Muscle layer of duodenum (tissue), 2 donors: ENCODE measurements around the gene SQSTM1.

Experiments used
- H3K27ac ChIP-seq: one replicate; pipeline ENCODE4 v1.7.0; 2013; ENCODE audit warnings: mild to moderate bottlenecking, low read length
- H3K27me3 ChIP-seq: one replicate; pipeline ENCODE4 v1.7.0; 2013; ENCODE audit warnings: low read depth, mild to moderate bottlenecking, control low read depth, low read length
- H3K36me3 ChIP-seq, 2 donors: one replicate each; pipeline ENCODE4 v1.7.0; 2013; ENCODE audit warnings: low read length in 2 of 2, control low read depth in 1 of 2, mild to moderate bottlenecking in 1 of 2; ENCODE audit not compliant: insufficient read depth in 2 of 2, control insufficient read depth in 1 of 2
- H3K4me1 ChIP-seq, 2 donors: one replicate each; pipeline ENCODE4 v1.7.0; 2013; ENCODE audit warnings: low read length in 2 of 2, mild to moderate bottlenecking in 2 of 2, control low read depth in 1 of 2, moderate library complexity in 1 of 2; ENCODE audit not compliant: insufficient read depth in 2 of 2, control insufficient read depth in 1 of 2
- H3K4me3 ChIP-seq, 2 donors: one replicate each; pipeline ENCODE4 v1.7.0; 2013; ENCODE audit warnings: low read length in 2 of 2, low read depth in 1 of 2, mild to moderate bottlenecking in 1 of 2
- H3K9me3 ChIP-seq, 2 donors: one replicate each; pipeline ENCODE4 v1.7.0; 2013; ENCODE audit warnings: low read length in 2 of 2, control low read depth in 1 of 2, mild to moderate bottlenecking in 1 of 2; ENCODE audit not compliant: control insufficient read depth in 1 of 2
- donor health status: healthy.

SQSTM1 gene

DNA sequence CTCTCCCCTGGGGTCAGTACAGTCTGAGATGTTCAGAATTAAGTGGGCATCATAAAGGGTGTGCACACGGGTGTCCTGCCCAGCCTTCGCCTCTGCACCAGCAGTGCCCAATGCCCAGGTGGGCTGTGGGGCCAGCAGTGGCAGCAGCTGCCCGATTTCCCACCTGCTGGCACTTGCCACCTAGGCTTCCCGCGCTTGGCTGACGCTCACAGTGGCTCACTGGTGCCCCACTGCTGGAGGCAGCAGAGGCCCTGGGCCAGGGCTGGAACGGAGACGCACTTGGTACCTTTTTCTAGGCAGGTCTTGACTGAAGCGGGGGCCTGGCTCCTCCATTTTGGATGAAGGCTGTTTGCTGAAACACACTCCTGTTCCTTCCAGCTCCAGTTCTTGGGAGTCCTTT lies 20.9 kb downstream of the SQSTM1 start:
- no peak overlapping the region for H3K4me3 ChIP-seq
- H3K36me3 ChIP-seq: peaks cover 24 to 78% of the 10 kb centered on the region in 2 donors
- H3K27me3 ChIP-seq: no peaks in the 10 kb centered on the region
- no peak overlapping the region for H3K27ac ChIP-seq
- H3K9me3 ChIP-seq: peaks cover 0 to 3% of the 10 kb centered on the region in 2 donors
- peaks cover 0 to 1% of the 10 kb centered on the region in 2 donors for H3K4me1 ChIP-seq

DNA sequence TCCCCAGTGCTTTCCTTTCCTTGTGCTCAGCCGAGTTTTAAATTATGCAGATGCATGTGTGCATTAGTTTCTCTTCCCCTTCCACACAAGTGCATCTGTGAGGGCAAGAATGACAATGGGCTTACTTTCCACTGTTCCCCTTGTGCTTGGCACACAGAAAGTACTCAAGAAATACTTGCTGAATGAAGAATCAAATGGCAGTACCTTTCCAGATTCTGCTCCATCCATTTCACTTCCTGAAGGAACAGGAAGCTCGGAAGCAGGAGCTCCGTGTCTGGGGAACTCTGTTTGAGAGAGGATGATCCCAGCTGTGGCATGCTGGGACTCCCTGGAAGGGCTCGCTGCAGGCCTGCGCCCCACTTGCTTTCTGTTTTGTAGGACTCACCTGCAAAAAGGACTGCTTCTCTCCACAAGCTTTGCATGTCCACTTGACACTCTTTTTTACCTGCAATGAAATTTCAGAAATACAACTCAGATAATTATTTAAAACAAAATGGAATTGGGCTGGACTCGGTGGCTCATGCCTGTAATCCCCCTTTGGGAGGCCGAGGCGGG lies 32.4 kb downstream of the SQSTM1 start:
- no peak overlapping the region for H3K27ac ChIP-seq

DNA sequence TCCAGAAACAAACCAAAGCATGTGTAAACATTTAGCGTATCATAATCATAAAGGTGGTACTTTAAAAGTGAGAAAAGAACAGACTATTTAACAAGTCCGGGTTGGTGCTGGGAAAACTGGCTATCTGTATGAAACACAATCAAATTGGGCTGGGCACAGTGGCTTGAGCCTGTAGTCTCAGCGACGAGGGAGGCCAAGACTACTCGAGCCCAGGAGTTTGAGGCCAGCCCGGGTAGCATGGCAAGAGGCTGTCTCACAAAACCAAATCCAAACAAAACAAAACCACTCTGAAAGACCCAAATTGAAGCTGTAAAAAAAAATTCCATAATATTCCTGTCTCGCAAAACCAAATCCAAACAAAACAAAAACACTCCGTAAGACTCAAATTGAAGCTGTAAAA lies 33.7 kb downstream of the SQSTM1 start:
- Histone ChIP-seq H3K4me1 (peaks cover 0 to 3% of the 10 kb centered on the region in 2 donors), H3K27ac (no peak overlapping the region), H3K9me3 (no peaks in the 10 kb centered on the region), H3K27me3 (no peaks in the 10 kb centered on the region), H3K36me3 (peaks cover 27 to 31% of the 10 kb centered on the region in 2 donors), H3K4me3 (no peak overlapping the region)

More for the DNA sequence above, 32.4 kb downstream of the SQSTM1 start:
- Histone ChIP-seq H3K4me3 (no peak overlapping the region), H3K4me1 (peaks cover 0 to 3% of the 10 kb centered on the region in 2 donors), H3K9me3 (no peaks in the 10 kb centered on the region), H3K27me3 (no peaks in the 10 kb centered on the region), H3K36me3 (peaks cover 35 to 42% of the 10 kb centered on the region in 2 donors)

DNA sequence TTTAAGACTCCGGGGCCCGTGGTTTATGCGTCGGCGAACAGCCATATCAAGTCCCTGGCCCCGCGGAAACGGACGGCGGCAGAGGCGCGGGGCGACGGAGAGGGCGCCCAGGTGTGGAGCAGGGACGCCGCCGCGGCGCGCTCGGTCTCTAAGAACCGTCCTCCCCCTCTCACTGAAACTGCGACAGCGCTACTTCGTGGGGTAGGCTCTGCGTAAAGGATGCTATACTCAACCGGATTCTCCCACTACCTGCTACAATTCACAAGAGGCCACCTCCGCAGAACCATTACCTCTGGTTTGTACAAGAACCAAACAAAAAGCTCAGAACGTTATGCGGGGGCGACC lies 37.5 kb downstream of the SQSTM1 start:
- H3K4me3 ChIP-seq: peak overlapping the region; percentile 88 to 100
- H3K27ac ChIP-seq: no peak overlapping the region
- no peaks in the 10 kb centered on the region for H3K9me3 ChIP-seq
- H3K36me3 ChIP-seq: peaks cover 9 to 13% of the 10 kb centered on the region in 2 donors
- peaks cover 0 to 3% of the 10 kb centered on the region in 2 donors for H3K4me1 ChIP-seq
- no peaks in the 10 kb centered on the region for H3K27me3 ChIP-seq

DNA sequence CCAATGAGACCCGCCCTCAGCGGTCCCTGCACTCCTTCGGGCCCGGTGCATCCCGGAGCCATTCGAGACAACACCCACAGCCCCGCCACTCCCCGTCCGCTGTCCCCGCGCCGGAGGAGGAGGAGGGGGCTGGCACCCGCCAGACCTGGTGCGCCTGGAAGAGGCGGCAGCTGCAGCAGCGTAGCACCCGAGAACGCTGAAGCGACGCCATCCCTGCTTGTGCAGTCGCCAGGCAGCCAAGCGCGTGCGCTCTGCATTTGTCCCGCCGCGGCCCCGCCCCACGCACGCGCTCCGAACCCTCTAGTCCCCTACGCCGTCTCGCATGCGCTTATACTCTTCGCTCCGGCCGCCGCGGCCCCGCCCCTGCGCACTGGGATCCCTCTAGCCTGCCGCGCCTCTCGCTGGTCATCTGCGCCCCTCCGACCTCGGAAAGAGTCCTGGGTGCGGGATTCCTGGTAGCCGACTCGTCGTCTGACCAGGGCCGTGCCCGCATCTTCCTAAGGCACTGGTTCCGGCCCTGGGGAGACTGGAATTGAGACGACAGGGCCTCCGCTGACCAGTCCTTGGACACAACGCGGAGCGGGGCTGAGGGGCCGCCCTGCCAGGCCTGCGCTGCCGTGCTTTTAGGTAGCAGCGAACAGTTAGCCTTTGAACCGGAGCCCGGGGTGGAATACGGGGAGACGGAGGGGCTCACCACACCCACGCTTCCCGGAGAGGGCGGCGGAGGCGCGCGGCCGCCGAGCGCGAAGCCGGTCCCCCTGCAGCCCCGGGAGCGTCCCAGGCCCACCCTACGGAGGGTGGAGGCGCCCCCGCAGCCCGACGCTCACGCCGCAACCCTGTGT lies 38.1 kb downstream of the SQSTM1 start, which contains the start of gene MRNIP:
MRNIP (minus strand) TSS at position 232 of the 842 bp plus-strand sequence; CDS start at position 211, 21 bp downstream.
- Histone ChIP-seq H3K4me3 (peak within 1 kb of the TSS; percentile 88 to 100), H3K27ac (peak within 1 kb of the TSS; percentile 84), H3K36me3 (peaks cover 11 to 19% of the 10 kb centered on the region in 2 donors), H3K27me3 (no peaks in the 10 kb centered on the region), H3K4me1 (peaks cover 0 to 3% of the 10 kb centered on the region in 2 donors), H3K9me3 (no peaks in the 10 kb centered on the region)

DNA sequence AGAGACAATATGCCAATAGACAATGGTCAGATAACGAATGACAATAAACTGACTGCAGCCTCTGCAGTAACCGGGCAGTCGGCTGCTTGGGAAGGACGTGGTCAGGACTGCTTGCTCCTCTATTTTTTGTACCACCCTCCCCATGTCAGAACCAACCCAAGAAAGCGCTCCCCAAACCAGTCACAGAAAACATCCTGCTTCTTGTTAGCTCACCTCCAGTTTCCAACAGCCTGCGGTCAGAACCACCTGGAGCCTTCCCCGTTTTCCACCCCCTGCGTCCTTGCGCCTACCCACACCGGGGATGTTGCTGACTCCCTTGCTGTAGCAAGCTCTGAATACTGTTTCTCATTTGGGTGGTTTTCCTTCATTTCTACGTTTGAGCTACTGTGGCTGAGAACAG lies 39.6 kb downstream of the SQSTM1 start:
- Histone ChIP-seq H3K4me1 (peaks cover 0 to 3% of the 10 kb centered on the region in 2 donors), H3K27ac (no peak overlapping the region), H3K4me3 (no peak overlapping the region), H3K9me3 (no peaks in the 10 kb centered on the region), H3K27me3 (no peaks in the 10 kb centered on the region), H3K36me3 (peaks cover 18 to 33% of the 10 kb centered on the region in 2 donors)

DNA sequence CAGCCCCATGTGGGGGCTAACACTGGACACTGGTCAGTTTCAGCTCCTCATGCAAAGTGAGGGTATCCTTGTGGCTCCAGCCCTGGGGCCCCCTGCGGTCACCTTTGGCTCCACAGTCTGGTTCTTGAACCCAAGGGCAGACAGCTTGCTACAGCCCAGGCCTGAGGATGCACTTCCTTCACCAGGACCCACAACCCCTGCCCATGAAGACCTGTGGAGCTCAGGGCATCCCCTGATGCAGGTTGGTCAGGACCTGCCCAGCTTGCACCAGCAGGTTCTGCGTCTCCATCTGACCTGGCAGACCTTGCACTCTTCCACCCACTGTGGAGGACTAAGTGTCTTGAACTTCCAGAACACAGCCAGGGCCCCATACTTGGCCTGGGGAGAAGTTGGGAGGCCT lies 41.6 kb downstream of the SQSTM1 start:
- Histone ChIP-seq H3K4me3 (no peak overlapping the region), H3K9me3 (no peaks in the 10 kb centered on the region), H3K36me3 (peaks cover 24 to 48% of the 10 kb centered on the region in 2 donors)

DNA sequence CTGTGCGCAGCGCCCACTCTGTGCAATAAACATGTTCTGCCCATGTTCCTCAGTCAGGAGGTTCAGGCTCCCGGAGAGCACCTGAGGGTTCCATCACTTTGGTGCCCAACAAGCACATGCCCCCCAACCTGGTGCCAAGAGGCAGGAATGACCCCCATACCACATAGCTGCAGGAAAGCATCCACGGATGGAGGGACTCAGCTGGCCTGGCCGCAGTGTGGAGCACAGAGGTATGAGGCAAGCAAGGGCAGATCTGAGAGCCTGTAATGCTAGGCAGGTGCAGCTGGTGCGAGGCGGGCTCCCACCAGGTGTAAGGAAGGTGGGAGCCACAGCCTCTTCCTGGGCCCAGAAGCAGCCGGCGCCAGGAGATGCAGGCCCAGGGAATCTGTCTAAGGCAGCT lies 42.2 kb downstream of the SQSTM1 start:
- Histone ChIP-seq H3K36me3 (peaks cover 24 to 52% of the 10 kb centered on the region in 2 donors), H3K9me3 (no peaks in the 10 kb centered on the region), H3K27ac (no peak overlapping the region), H3K27me3 (no peaks in the 10 kb centered on the region), H3K4me1 (peaks cover 0 to 2% of the 10 kb centered on the region in 2 donors), H3K4me3 (no peak overlapping the region)

More for the DNA sequence above, 41.6 kb downstream of the SQSTM1 start:
- H3K4me1 ChIP-seq: peaks cover 0 to 3% of the 10 kb centered on the region in 2 donors
- no peak overlapping the region for H3K27ac ChIP-seq
- H3K27me3 ChIP-seq: no peaks in the 10 kb centered on the region

DNA sequence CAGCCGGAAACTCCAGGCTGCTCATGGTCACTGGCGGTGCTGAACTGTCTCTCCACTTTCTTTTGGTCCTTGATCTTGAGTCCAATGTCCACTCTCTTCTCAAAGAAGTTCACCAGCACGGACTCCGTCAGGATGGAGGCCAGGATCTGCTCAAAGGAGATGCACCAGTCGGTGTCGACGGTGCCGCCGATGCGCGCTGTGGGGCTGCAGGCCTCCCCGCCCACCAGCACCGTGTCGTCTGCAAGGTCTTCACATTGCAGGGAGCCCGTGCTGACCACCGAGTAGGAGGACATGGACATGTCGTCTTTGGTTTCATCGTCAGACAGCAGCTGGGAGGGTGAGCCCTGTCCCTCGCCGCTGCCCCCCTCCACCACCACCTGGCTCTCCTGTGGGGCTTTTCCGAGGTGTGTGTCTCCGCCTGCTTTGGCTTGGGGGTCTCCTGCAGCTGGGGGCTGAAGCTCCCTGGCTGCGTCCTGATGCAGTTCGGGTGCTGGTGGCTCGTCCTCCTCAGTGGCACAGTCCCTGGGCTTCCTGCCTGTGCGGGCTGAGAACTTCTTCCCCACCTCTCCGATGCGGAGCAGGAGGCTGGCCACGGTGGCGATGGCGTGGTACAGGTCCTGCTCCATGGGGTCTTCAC lies 42.9 kb downstream of the SQSTM1 start:
- H3K36me3 ChIP-seq: peaks cover 24 to 53% of the 10 kb centered on the region in 2 donors
- H3K27me3 ChIP-seq: no peaks in the 10 kb centered on the region
- no peaks in the 10 kb centered on the region for H3K4me1 ChIP-seq
- no peak overlapping the region for H3K4me3 ChIP-seq
- no peaks in the 10 kb centered on the region for H3K9me3 ChIP-seq
- H3K27ac ChIP-seq: no peak overlapping the region

DNA sequence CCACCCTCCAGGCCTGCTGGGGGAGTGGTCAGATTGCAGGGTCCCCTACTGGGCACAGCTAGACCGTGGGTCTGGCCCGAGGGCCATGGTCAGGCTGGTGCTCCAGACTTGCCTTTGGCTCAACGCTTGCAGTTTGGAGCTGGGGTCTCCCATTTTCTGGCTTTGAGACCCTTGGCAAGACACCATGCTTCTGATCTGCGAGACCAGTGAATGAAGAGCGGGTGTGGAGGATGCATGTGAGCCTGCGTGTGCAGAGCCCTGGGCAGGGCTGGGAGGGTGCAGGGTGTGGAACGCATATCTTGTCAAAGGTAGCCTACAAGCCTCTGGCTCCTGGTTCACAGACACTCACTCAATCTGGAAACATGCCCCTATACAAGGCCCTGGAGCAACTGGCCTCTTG lies 44.0 kb downstream of the SQSTM1 start:
- no peaks in the 10 kb centered on the region for H3K4me1 ChIP-seq
- H3K4me3 ChIP-seq: no peak overlapping the region
- H3K27me3 ChIP-seq: no peaks in the 10 kb centered on the region
- H3K36me3 ChIP-seq: peaks cover 30 to 64% of the 10 kb centered on the region in 2 donors
- no peaks in the 10 kb centered on the region for H3K9me3 ChIP-seq
- no peak overlapping the region for H3K27ac ChIP-seq

DNA sequence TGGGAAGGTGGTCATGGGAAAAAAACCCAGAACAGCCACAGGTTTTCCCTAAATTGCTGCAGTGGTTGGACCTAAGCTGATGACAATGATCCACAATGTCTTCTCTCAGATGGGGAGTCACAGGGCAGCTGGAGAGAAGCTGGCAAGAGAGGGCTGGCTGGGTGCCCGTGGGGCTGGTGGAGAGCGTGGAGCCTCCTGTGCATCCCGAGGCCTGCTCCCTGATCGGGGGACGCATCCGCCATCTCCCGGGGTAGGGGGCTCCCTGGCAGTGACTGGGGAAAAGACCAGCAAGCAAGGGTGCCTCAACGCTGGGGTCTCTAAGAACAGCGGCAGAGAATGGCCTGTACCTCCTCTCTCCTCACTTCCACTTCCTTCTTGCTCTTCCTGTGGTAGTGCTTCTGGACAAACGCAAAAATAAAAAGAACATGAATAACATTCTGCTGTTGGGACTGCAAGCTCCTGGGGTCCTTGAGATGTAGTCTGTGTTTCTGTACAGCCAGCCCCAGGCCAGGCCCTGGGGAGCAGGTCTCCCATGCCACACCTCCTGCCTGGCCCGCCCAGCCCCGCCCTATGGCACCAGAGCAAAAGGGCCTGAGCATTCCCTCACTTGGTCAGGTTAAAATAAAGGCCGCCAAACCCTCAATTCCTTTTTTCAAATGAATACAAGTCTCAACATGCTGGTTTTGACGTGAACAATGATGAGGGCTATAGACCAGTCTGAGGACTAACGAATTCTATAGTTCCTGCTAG lies 45.0 kb downstream of the SQSTM1 start:
- Histone ChIP-seq H3K27ac (no peak overlapping the region), H3K9me3 (no peaks in the 10 kb centered on the region), H3K36me3 (peaks cover 34 to 74% of the 10 kb centered on the region in 2 donors), H3K4me1 (no peaks in the 10 kb centered on the region), H3K4me3 (no peak overlapping the region), H3K27me3 (no peaks in the 10 kb centered on the region)
